Lower leg skin (tissue), 3 donors: ENCODE data around the gene PRKCG.

Source experiments
- POLR2A ChIP-seq, 2 donors: fragments of 450-650 bp; IDR thresholded peaks; one replicate each; pipeline ENCODE4 v1.6.1; 2016 to 2017; ENCODE audit warnings: antibody characterized with exemption in 2 of 2, mild to moderate bottlenecking in 1 of 2, moderate library complexity in 1 of 2
- TF ChIP-seq, protein P1 (sequence below), 3 donors: fragments of 450-650 bp; IDR thresholded peaks; one replicate each; pipeline ENCODE4 v1.5.1; 2016; ENCODE audit warnings: antibody characterized with exemption in 3 of 3, mild to moderate bottlenecking in 3 of 3, moderate library complexity in 2 of 3

DNA sequence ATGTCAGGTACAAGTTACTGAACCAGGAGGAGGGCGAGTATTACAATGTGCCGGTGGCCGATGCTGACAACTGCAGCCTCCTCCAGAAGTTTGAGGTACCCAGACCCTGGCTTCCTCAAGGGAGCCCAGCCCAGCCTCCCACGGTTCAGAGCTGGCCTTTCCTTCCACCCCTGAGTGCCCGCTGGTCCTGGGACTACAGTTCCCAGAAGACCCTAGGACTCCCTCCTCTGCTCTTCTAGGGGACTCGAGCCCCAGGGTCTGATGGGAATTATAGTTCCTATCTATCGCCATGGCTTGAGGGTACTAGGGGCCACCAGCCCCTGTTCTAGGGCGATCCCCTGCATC, 11.0 kb downstream of the PRKCG start:
- TF ChIP-seq, protein P1, sequence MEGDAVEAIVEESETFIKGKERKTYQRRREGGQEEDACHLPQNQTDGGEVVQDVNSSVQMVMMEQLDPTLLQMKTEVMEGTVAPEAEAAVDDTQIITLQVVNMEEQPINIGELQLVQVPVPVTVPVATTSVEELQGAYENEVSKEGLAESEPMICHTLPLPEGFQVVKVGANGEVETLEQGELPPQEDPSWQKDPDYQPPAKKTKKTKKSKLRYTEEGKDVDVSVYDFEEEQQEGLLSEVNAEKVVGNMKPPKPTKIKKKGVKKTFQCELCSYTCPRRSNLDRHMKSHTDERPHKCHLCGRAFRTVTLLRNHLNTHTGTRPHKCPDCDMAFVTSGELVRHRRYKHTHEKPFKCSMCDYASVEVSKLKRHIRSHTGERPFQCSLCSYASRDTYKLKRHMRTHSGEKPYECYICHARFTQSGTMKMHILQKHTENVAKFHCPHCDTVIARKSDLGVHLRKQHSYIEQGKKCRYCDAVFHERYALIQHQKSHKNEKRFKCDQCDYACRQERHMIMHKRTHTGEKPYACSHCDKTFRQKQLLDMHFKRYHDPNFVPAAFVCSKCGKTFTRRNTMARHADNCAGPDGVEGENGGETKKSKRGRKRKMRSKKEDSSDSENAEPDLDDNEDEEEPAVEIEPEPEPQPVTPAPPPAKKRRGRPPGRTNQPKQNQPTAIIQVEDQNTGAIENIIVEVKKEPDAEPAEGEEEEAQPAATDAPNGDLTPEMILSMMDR (IDR thresholded peaks at IDR 0.05): no peak
- TF ChIP-seq POLR2A (IDR thresholded peaks at IDR 0.05): no peak
